ENCODE results near the gene GPRC5A. TPM values are rescaled to one million over a fixed set of nuclear protein-coding genes. Genes with fewer than 3 reads are reported as not detected.
A peak's percentile ranks its signal among the peaks of the same experiment; 100 is the strongest.

GPRC5A gene
- total and polyA plus RNA-seq, 2 donors (not counting 1 experiment from before 2014, with no cell fraction given), result 4.8 to 46.8 TPM

- Histone ChIP-seq H2AFZ (ENCODE audit: low read length) (no peak overlapping the region), H3K9ac (ENCODE audit: insufficient read depth, low read length) (no peak overlapping the region), H3K4me1 (ENCODE audit: control insufficient read depth, extremely low read depth, insufficient read depth, low read length) (no peaks in the 10 kb centered on the region), H3K4me3 (replicated peaks in 1 of 4; ENCODE audit: control extremely low read depth in 1 of 4, insufficient read depth in 1 of 4, low read depth in 3 of 4, low read length in 4 of 4) (no peak overlapping the region), H3K9me3 (ENCODE audit: control insufficient read depth, insufficient read depth, low read depth, low read length) (no peaks in the 10 kb centered on the region), H3K27me3 (ENCODE audit: control insufficient read depth, insufficient read depth, low read length) (no peaks in the 10 kb centered on the region), H3K27ac (ENCODE audit: insufficient read depth, low read length) (no peak overlapping the region), H3K4me2 (ENCODE audit: extremely low read depth, insufficient read depth, low read length) (no peak overlapping the region), H4K20me1 (ENCODE audit: control insufficient read depth, extremely low read depth, insufficient read depth, low read length) (no peaks in the 10 kb centered on the region), H3K79me2 (ENCODE audit: control insufficient read depth, insufficient read depth, low read length) (no peaks in the 10 kb centered on the region), H3K36me3 (ENCODE audit: control insufficient read depth, insufficient read depth, low read length) (no peaks in the 10 kb centered on the region)
- no peak for TF ChIP-seq EZH2 (IDR thresholded peaks at IDR 0.05; ENCODE audit: low read length, missing control alignments)
- TF ChIP-seq, protein P1, sequence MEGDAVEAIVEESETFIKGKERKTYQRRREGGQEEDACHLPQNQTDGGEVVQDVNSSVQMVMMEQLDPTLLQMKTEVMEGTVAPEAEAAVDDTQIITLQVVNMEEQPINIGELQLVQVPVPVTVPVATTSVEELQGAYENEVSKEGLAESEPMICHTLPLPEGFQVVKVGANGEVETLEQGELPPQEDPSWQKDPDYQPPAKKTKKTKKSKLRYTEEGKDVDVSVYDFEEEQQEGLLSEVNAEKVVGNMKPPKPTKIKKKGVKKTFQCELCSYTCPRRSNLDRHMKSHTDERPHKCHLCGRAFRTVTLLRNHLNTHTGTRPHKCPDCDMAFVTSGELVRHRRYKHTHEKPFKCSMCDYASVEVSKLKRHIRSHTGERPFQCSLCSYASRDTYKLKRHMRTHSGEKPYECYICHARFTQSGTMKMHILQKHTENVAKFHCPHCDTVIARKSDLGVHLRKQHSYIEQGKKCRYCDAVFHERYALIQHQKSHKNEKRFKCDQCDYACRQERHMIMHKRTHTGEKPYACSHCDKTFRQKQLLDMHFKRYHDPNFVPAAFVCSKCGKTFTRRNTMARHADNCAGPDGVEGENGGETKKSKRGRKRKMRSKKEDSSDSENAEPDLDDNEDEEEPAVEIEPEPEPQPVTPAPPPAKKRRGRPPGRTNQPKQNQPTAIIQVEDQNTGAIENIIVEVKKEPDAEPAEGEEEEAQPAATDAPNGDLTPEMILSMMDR (conservative IDR thresholded peaks at IDR 0.05 in 1 of 2, IDR thresholded peaks at IDR 0.05 in 1 of 2; ENCODE audit: low read depth in 1 of 2, low read length in 2 of 2), result no peak
- DNase-seq (ENCODE audit: low read depth in 2 of 2), result peak in 1 of 2 donors; percentile 52
Measured at GRCh38 chr12:12954356-12954755, 63.0 kb downstream of the GPRC5A start.

DNA sequence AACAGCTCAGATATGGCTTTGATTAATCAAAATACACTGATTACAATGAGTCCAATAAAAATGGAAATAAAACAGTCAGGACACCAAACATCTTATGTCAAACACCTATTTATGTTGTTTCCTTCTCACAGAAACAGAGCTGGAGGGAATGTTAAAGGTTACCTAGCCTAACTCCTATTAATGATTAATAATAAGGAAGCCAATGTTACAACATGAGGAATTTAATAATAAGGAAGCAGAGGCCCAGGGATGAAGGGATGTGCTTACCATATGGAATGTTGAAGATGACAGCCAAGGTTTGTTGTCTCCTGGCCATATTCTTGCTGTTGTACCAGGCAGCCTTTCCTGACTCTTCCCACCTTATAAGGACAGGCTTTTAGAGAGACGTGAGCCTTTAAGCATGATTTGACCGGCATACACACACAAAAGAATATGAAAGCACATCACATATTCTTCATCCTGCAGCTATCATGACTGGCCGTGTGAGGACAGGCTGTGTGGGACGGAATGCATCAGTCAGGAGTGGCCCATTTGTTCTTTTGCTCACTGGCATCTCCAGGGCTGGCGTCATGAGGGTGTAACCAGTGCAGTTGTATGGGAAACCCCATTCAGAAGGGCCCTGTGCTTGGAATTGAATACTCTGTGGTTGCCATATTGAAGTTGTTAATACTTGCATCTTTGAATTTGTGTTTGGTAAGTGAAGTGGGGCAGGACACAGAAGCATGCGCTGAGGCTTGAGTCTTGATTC is 63.7 kb downstream of the GPRC5A start:
- no peak overlapping the region for H3K4me2 ChIP-seq (ENCODE audit: extremely low read depth, insufficient read depth, low read length)
- H3K27me3 ChIP-seq (ENCODE audit: control insufficient read depth, insufficient read depth, low read length), result no peaks in the 10 kb centered on the region
- no peak overlapping the region for H3K4me3 ChIP-seq (replicated peaks in 1 of 4; ENCODE audit: control extremely low read depth in 1 of 4, insufficient read depth in 1 of 4, low read depth in 3 of 4, low read length in 4 of 4)

GRCh38 chr12:12958886-12959285 is 67.5 kb downstream of the GPRC5A start:
- TF ChIP-seq EZH2 (IDR thresholded peaks at IDR 0.05; ENCODE audit: low read length, missing control alignments), result no peak
- TF ChIP-seq, protein P1 (conservative IDR thresholded peaks at IDR 0.05 in 1 of 2, IDR thresholded peaks at IDR 0.05 in 1 of 2; ENCODE audit: low read depth in 1 of 2, low read length in 2 of 2), result no peak
- Histone ChIP-seq H3K9me3 (ENCODE audit: control insufficient read depth, insufficient read depth, low read depth, low read length) (no peaks in the 10 kb centered on the region), H3K27ac (ENCODE audit: insufficient read depth, low read length) (no peak overlapping the region), H3K27me3 (ENCODE audit: control insufficient read depth, insufficient read depth, low read length) (no peaks in the 10 kb centered on the region), H3K79me2 (ENCODE audit: control insufficient read depth, insufficient read depth, low read length) (no peaks in the 10 kb centered on the region), H4K20me1 (ENCODE audit: control insufficient read depth, extremely low read depth, insufficient read depth, low read length) (no peaks in the 10 kb centered on the region), H2AFZ (ENCODE audit: low read length) (no peak overlapping the region), H3K4me3 (replicated peaks in 1 of 4; ENCODE audit: control extremely low read depth in 1 of 4, insufficient read depth in 1 of 4, low read depth in 3 of 4, low read length in 4 of 4) (no peak overlapping the region), H3K4me2 (ENCODE audit: extremely low read depth, insufficient read depth, low read length) (no peak overlapping the region), H3K4me1 (ENCODE audit: control insufficient read depth, extremely low read depth, insufficient read depth, low read length) (no peaks in the 10 kb centered on the region), H3K9ac (ENCODE audit: insufficient read depth, low read length) (no peak overlapping the region), H3K36me3 (ENCODE audit: control insufficient read depth, insufficient read depth, low read length) (no peaks in the 10 kb centered on the region)
- DNase-seq (ENCODE audit: low read depth in 2 of 2), result no peak

More for the DNA sequence above, 63.7 kb downstream of the GPRC5A start:
- no peak overlapping the region for H3K9ac ChIP-seq (ENCODE audit: insufficient read depth, low read length)
- DNase-seq (ENCODE audit: low read depth in 2 of 2), result no peak
- H3K9me3 ChIP-seq (ENCODE audit: control insufficient read depth, insufficient read depth, low read depth, low read length), result no peaks in the 10 kb centered on the region
- H3K79me2 ChIP-seq (ENCODE audit: control insufficient read depth, insufficient read depth, low read length), result no peaks in the 10 kb centered on the region
- no peak overlapping the region for H3K27ac ChIP-seq (ENCODE audit: insufficient read depth, low read length)
- H3K4me1 ChIP-seq (ENCODE audit: control insufficient read depth, extremely low read depth, insufficient read depth, low read length), result no peaks in the 10 kb centered on the region
- H2AFZ ChIP-seq (ENCODE audit: low read length), result no peak overlapping the region
- H4K20me1 ChIP-seq (ENCODE audit: control insufficient read depth, extremely low read depth, insufficient read depth, low read length), result no peaks in the 10 kb centered on the region
- TF ChIP-seq, protein P1 (conservative IDR thresholded peaks at IDR 0.05 in 1 of 2, IDR thresholded peaks at IDR 0.05 in 1 of 2; ENCODE audit: low read depth in 1 of 2, low read length in 2 of 2), result no peak
- TF ChIP-seq EZH2 (IDR thresholded peaks at IDR 0.05; ENCODE audit: low read length, missing control alignments), result no peak
- no peaks in the 10 kb centered on the region for H3K36me3 ChIP-seq (ENCODE audit: control insufficient read depth, insufficient read depth, low read length)
